K562 (cell line): ENCODE measurements around the gene KRTAP10-4. TPM values are rescaled to one million over a fixed set of nuclear protein-coding genes. Genes with fewer than 3 reads are reported as not detected.

Experiments
- CEBPB ChIP-seq: fragments of 450-650 bp; IDR thresholded peaks from 2 replicates; pipeline ENCODE4 v1.6.1; 2016; ENCODE audit warnings: missing genetic modification characterization, missing compliant biosample characterization
- CTBP1 ChIP-seq: fragments of 450-650 bp; IDR thresholded peaks from 2 replicates; pipeline ENCODE4 v1.6.1; 2016; ENCODE audit warnings: borderline replicate concordance
- CXXC5 ChIP-seq: fragments of 250-450 bp; sonication (Bioruptor Pico); IDR thresholded peaks from 2 replicates; pipeline ENCODE4 v1.8.0; 2022; ENCODE audit warnings: inconsistent platforms, mild to moderate bottlenecking, moderate library complexity
- HDAC2 ChIP-seq: fragments of 450-650 bp; IDR thresholded peaks from 2 replicates; pipeline ENCODE4 v1.6.1; 2016; ENCODE audit warnings: mild to moderate bottlenecking
- HDGF ChIP-seq: fragments of 450-650 bp; IDR thresholded peaks from 2 replicates; pipeline ENCODE4 v1.6.1; 2016
- JUN ChIP-seq, 2 experiments: sonication (generic) in 1 of 2; formaldehyde crosslinking in 1 of 2; IDR thresholded peaks; 2 replicates each; pipeline versions ENCODE4 v1.6.1 to v1.8.0; 2012 to 2022; ENCODE audit warnings: borderline replicate concordance in 2 of 2, mild to moderate bottlenecking in 2 of 2, improper control_type of control experiment in 1 of 2, low read depth in 1 of 2, low read length in 1 of 2, missing genetic modification reagents in 1 of 2
- MTA1 ChIP-seq: fragments of 450-650 bp; IDR thresholded peaks from 2 replicates; pipeline ENCODE4 v1.6.1; 2017; ENCODE audit warnings: borderline replicate concordance
- NBN ChIP-seq: fragments of 450-650 bp; IDR thresholded peaks from 2 replicates; pipeline ENCODE4 v1.6.1; 2016; ENCODE audit warnings: low read depth, mild to moderate bottlenecking
- NR2C1 ChIP-seq, 2 experiments: fragments of 450-650 bp; IDR thresholded peaks; 2 replicates each; pipeline ENCODE4 v1.6.1; 2017; ENCODE audit warnings: mild to moderate bottlenecking in 2 of 2, antibody characterized with exemption in 1 of 2, inconsistent platforms in 1 of 2, missing compliant biosample characterization in 1 of 2, missing genetic modification characterization in 1 of 2
- NUFIP1 ChIP-seq: fragments of 450-650 bp; IDR thresholded peaks from 2 replicates; pipeline ENCODE4 v1.6.1; 2018; ENCODE audit not compliant: partially characterized antibody
- PHB ChIP-seq: fragments of 250-450 bp; sonication (Bioruptor Pico); IDR thresholded peaks from 2 replicates; pipeline ENCODE4 v1.5.0; 2021
- SIRT6 ChIP-seq: IDR thresholded peaks from one replicate; pipeline ENCODE4 v1.6.1; 2012; ENCODE audit warnings: low read depth, mild to moderate bottlenecking, control low read depth, inconsistent platforms, low read length, moderate library complexity
- TSC22D4 ChIP-seq: fragments of 450-650 bp; IDR thresholded peaks from 2 replicates; pipeline ENCODE4 v1.6.1; 2016; ENCODE audit warnings: missing genetic modification characterization, missing biosample characterization, control low read depth
- ZNF77 ChIP-seq: fragments of 250-450 bp; sonication (Bioruptor Pico); IDR thresholded peaks from 2 replicates; pipeline ENCODE4 v1.5.0; 2020
- polyA plus RNA-seq, 8 experiments: library from polyadenylated mRNA; depleted of rRNA in 4 of 8; stranded (reverse) in 5 of 8; unstranded in 3 of 8; fragments of >200 nt; fragmentation: Nextera tagmentation in 2 of 8; fragmentation: Illumina TruSeq in 1 of 8; extraction: Ambion mirVana in 2 of 8; extraction: Trizol in 1 of 8; gene quantifications; 2 replicates each; pipeline versions ENCODE4 v1.2.1 to v1.2.3, GENCODE V29; 2011 to 2014; ENCODE audit warnings: inconsistent platforms in 1 of 8, missing spikeins in 1 of 8
- total RNA-seq, 7 experiments: library from RNA; depleted of rRNA in 6 of 7; stranded (reverse); fragments of >200 nt in 6 of 7; fragmentation: Illumina TruSeq in 2 of 7; extraction: Trizol in 2 of 7; gene quantifications; 2 replicates each; pipeline versions ENCODE4 v1.2.1 to v1.2.3, GENCODE V29; 2011 to 2021; ENCODE audit warnings: low replicate concordance in 1 of 7
- TF ChIP-seq, protein P1 (sequence below): fragments of 200-800 bp; sonication (Bioruptor generic); IDR thresholded peaks from 2 replicates; pipeline ENCODE4 v1.6.1; 2017; ENCODE audit warnings: missing genetic modification characterization, missing compliant biosample characterization
- TF ChIP-seq, protein P2 (sequence below), 2 experiments: fragments of 450-650 bp; IDR thresholded peaks; 2 replicates each; pipeline ENCODE4 v1.6.1; 2016
- TF ChIP-seq, protein P3 (sequence below): fragments of 250-450 bp; sonication (Bioruptor Pico); IDR thresholded peaks from 2 replicates; pipeline ENCODE4 v1.5.0; 2021
- TF ChIP-seq, protein P4 (sequence below): fragments of 450-650 bp; IDR thresholded peaks from one replicate; pipeline ENCODE4 v1.6.1; 2018; ENCODE audit warnings: mild to moderate bottlenecking, moderate library complexity; ENCODE audit not compliant: partially characterized antibody
- TF ChIP-seq, protein P5 (sequence below): fragments of 450-650 bp; formaldehyde crosslinking; conservative IDR thresholded peaks from 2 replicates; pipeline ENCODE4 v1.4.0; 2022; ENCODE audit warnings: mild to moderate bottlenecking, missing genetic modification characterization
- TF ChIP-seq, protein P6 (sequence below), 2 experiments: fragments of 450-650 bp in 1 of 2; sonication (generic) in 1 of 2; formaldehyde crosslinking in 1 of 2; IDR thresholded peaks in 1 of 2; conservative IDR thresholded peaks in 1 of 2; 2 replicates each; pipeline versions ENCODE4 v1.6.1 to v1.8.1; 2016 to 2023; ENCODE audit warnings: mild to moderate bottlenecking in 2 of 2, moderate library complexity in 2 of 2, inconsistent platforms in 1 of 2, missing genetic modification reagents in 1 of 2

Gene KRTAP10-4
- total and polyA plus RNA-seq, 9 of the 15 experiments (the other 6 are each of a cell fraction or from before 2014, with no cell fraction given) = not detected

DNA sequence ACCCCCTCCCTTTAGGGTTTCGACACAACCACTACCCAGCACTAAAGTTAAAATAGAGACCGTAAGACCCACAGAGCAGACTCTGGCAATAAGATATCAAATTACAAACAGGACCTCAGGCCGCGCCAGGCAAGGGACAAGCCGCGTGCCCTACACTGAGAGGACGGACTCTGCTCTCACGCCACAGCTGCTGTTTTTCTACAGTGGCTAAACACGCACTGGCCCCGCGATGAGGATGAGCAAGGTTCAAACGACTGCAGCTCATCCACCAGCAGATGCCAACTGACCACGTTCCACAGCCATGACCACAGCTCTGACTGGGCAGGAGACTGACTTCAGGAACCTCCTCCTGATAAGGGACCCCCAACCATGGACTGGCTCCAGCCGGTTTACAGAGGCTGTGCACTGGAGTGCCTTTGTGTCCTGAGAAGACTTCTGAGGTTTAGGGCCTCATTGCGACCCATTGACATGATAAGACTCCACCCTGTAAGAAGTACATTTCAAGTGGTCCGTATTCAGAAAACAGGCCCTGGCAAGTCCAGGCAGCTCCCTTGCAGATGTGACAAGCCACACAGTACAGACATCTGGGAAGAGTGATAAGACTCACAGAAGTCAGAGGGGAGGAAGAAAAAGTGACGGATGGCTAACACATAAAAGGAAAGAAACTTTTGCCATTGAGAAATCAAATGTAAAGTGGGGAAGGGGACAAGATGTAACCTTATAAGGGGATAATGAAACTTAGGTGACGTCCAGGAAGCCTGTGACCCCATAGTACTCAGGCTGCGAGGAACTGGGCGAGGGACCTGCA, 20.3 kb downstream of the KRTAP10-4 start (continued):
- TF ChIP-seq, protein P1, sequence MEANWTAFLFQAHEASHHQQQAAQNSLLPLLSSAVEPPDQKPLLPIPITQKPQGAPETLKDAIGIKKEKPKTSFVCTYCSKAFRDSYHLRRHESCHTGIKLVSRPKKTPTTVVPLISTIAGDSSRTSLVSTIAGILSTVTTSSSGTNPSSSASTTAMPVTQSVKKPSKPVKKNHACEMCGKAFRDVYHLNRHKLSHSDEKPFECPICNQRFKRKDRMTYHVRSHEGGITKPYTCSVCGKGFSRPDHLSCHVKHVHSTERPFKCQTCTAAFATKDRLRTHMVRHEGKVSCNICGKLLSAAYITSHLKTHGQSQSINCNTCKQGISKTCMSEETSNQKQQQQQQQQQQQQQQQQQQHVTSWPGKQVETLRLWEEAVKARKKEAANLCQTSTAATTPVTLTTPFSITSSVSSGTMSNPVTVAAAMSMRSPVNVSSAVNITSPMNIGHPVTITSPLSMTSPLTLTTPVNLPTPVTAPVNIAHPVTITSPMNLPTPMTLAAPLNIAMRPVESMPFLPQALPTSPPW (CRISPR knock-in tag) = peak; percentile 69
- TF ChIP-seq, protein P2, sequence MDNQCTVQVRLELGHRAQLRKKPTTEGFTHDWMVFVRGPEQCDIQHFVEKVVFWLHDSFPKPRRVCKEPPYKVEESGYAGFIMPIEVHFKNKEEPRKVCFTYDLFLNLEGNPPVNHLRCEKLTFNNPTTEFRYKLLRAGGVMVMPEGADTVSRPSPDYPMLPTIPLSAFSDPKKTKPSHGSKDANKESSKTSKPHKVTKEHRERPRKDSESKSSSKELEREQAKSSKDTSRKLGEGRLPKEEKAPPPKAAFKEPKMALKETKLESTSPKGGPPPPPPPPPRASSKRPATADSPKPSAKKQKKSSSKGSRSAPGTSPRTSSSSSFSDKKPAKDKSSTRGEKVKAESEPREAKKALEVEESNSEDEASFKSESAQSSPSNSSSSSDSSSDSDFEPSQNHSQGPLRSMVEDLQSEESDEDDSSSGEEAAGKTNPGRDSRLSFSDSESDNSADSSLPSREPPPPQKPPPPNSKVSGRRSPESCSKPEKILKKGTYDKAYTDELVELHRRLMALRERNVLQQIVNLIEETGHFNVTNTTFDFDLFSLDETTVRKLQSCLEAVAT (IDR thresholded peaks at IDR 0.05) = 0 out of 4 replicates have a peak, but pooled peaks of 1 of the 2 experiments have one; percentile 45
- TF ChIP-seq CXXC5 (CRISPR knock-in tag) (peak; percentile 59; the same call in 1 of the 2 replicates), ZNF77 (no peak), MTA1 (peak; percentile 71; the same call in 1 of the 2 replicates), SIRT6 (no peak), NUFIP1 (no peak), TSC22D4 (no peak), NBN (peak; percentile 79), HDGF (no peak), CTBP1 (peak; percentile 83), PHB (CRISPR knock-in tag) (peak; percentile 44; the same call in 1 of the 2 replicates), HDAC2 (peak; percentile 75), CEBPB (peak; percentile 83), JUN (IDR thresholded peaks at IDR 0.05; ENCODE audit: borderline replicate concordance, low read depth, low read length) (peak; percentile 26; the same call in 1 of the 2 replicates), JUN (CRISPR knock-in tag; IDR thresholded peaks at IDR 0.05; ENCODE audit: borderline replicate concordance) (no peak), NR2C1 (IDR thresholded peaks at IDR 0.05) (no peak), NR2C1 (tag; IDR thresholded peaks at IDR 0.05) (peak; percentile 74)
- TF ChIP-seq, protein P3, sequence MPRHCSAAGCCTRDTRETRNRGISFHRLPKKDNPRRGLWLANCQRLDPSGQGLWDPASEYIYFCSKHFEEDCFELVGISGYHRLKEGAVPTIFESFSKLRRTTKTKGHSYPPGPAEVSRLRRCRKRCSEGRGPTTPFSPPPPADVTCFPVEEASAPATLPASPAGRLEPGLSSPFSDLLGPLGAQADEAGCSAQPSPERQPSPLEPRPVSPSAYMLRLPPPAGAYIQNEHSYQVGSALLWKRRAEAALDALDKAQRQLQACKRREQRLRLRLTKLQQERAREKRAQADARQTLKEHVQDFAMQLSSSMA (CRISPR knock-in tag) = no peak
- TF ChIP-seq, protein P4, sequence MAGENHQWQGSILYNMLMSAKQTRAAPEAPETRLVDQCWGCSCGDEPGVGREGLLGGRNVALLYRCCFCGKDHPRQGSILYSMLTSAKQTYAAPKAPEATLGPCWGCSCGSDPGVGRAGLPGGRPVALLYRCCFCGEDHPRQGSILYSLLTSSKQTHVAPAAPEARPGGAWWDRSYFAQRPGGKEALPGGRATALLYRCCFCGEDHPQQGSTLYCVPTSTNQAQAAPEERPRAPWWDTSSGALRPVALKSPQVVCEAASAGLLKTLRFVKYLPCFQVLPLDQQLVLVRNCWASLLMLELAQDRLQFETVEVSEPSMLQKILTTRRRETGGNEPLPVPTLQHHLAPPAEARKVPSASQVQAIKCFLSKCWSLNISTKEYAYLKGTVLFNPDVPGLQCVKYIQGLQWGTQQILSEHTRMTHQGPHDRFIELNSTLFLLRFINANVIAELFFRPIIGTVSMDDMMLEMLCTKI = no peak
- TF ChIP-seq, protein P5, sequence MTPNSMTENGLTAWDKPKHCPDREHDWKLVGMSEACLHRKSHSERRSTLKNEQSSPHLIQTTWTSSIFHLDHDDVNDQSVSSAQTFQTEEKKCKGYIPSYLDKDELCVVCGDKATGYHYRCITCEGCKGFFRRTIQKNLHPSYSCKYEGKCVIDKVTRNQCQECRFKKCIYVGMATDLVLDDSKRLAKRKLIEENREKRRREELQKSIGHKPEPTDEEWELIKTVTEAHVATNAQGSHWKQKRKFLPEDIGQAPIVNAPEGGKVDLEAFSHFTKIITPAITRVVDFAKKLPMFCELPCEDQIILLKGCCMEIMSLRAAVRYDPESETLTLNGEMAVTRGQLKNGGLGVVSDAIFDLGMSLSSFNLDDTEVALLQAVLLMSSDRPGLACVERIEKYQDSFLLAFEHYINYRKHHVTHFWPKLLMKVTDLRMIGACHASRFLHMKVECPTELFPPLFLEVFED (CRISPR knock-in tag) = no peak
- TF ChIP-seq, protein P6, sequence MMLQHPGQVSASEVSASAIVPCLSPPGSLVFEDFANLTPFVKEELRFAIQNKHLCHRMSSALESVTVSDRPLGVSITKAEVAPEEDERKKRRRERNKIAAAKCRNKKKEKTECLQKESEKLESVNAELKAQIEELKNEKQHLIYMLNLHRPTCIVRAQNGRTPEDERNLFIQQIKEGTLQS (IDR thresholded peaks at IDR 0.05) = 0 out of 2 replicates have a peak, but pooled peaks have one; percentile 23
- TF ChIP-seq, protein P6 (CRISPR knock-in tag; conservative IDR thresholded peaks at IDR 0.05) = no peak
